H9 (cell line): Measurements from ENCODE around the gene PDCD1. TPM values are rescaled to one million over a fixed set of nuclear protein-coding genes. Genes with fewer than 3 reads are reported as not detected.

Source experiments
- DNase-seq: peaks from one replicate; pipeline ENCODE4 v3.0.0-alpha.2; 2017
- H2AFZ ChIP-seq: one replicate; pipeline ENCODE4 v1.6.1; 2013; ENCODE audit warnings: mild to moderate bottlenecking, low read length, control low read depth, moderate library complexity
- H2AK5ac ChIP-seq: 2 replicates; pipeline ENCODE4 v1.6.1; 2013; ENCODE audit warnings: low read length, control low read depth, mixed read lengths; ENCODE audit not compliant: insufficient read length
- H2BK120ac ChIP-seq: one replicate; pipeline ENCODE4 v1.6.1; 2013; ENCODE audit warnings: low read depth, mild to moderate bottlenecking, low read length, control low read depth, inconsistent platforms; ENCODE audit not compliant: poor library complexity, severe bottlenecking
- H2BK12ac ChIP-seq: 2 replicates; pipeline ENCODE4 v1.6.1; 2013; ENCODE audit warnings: low read length, control low read depth, mixed read lengths, low read depth; ENCODE audit not compliant: insufficient read length
- H2BK15ac ChIP-seq: 2 replicates; pipeline ENCODE4 v1.6.1; 2013; ENCODE audit warnings: low read depth, low read length, control low read depth
- H2BK20ac ChIP-seq: one replicate; pipeline ENCODE4 v1.6.1; 2013; ENCODE audit warnings: low read depth, mild to moderate bottlenecking, low read length, control low read depth, inconsistent platforms; ENCODE audit not compliant: poor library complexity, severe bottlenecking
- H2BK5ac ChIP-seq: 2 replicates; pipeline ENCODE4 v1.6.1; 2013; ENCODE audit warnings: low read length, control low read depth, mixed read lengths; ENCODE audit not compliant: insufficient read length
- H3K14ac ChIP-seq: 2 replicates; pipeline ENCODE4 v1.6.1; 2013; ENCODE audit warnings: low read length, control low read depth; ENCODE audit not compliant: insufficient read depth
- H3K18ac ChIP-seq: 2 replicates; pipeline ENCODE4 v1.6.1; 2013; ENCODE audit warnings: low read depth, mild to moderate bottlenecking, mixed read lengths, low read length, control low read depth; ENCODE audit not compliant: insufficient read length
- H3K23ac ChIP-seq: 2 replicates; pipeline ENCODE4 v1.6.1; 2013; ENCODE audit warnings: low read length, control low read depth, mixed read lengths, low read depth; ENCODE audit not compliant: insufficient read length
- H3K23me2 ChIP-seq: 2 replicates; pipeline ENCODE4 v1.6.1; 2013; ENCODE audit warnings: low read depth, mild to moderate bottlenecking, mixed read lengths, low read length, control low read depth; ENCODE audit not compliant: insufficient read length, poor library complexity, severe bottlenecking
- H3K27ac ChIP-seq: 2 replicates; pipeline ENCODE4 v1.5.1; 2013; ENCODE audit warnings: low read length, control low read depth, mixed read lengths, low read depth; ENCODE audit not compliant: insufficient read length
- H3K27me3 ChIP-seq: 2 replicates; pipeline ENCODE4 v1.6.1; 2013; ENCODE audit warnings: low read length, control low read depth, inconsistent platforms; ENCODE audit not compliant: insufficient read depth
- H3K4ac ChIP-seq: 2 replicates; pipeline ENCODE4 v1.6.1; 2013; ENCODE audit warnings: low read depth, mild to moderate bottlenecking, control low read depth, inconsistent platforms, low read length, moderate library complexity
- H3K4me1 ChIP-seq: 2 replicates; pipeline ENCODE4 v1.6.1; 2013; ENCODE audit warnings: low read length, control low read depth, inconsistent platforms; ENCODE audit not compliant: insufficient read depth
- H3K4me2 ChIP-seq: 2 replicates; pipeline ENCODE4 v1.6.1; 2013; ENCODE audit warnings: low read length, control low read depth, mixed read lengths; ENCODE audit not compliant: insufficient read length, insufficient read depth
- H3K56ac ChIP-seq: 2 replicates; pipeline ENCODE4 v1.6.1; 2013; ENCODE audit warnings: low read depth, mild to moderate bottlenecking, mixed read lengths, low read length, control low read depth; ENCODE audit not compliant: insufficient read length
- H3K79me1 ChIP-seq: 2 replicates; pipeline ENCODE4 v1.6.1; 2013; ENCODE audit warnings: low read depth, mild to moderate bottlenecking, moderate library complexity, low read length, control low read depth, inconsistent platforms; ENCODE audit not compliant: insufficient read depth, poor library complexity, severe bottlenecking
- H3K79me2 ChIP-seq: 2 replicates; pipeline ENCODE4 v1.6.1; 2013; ENCODE audit warnings: low read length, control low read depth, inconsistent platforms; ENCODE audit not compliant: insufficient read depth
- H3K9ac ChIP-seq: 2 replicates; pipeline ENCODE4 v1.6.1; 2013; ENCODE audit warnings: low read length, control low read depth, mixed read lengths; ENCODE audit not compliant: insufficient read length; ENCODE audit errors: extremely low read depth
- H3K9me3 ChIP-seq: one replicate; pipeline ENCODE4 v1.6.1; 2013; ENCODE audit warnings: low read depth, low read length, inconsistent platforms; ENCODE audit not compliant: control insufficient read depth
- H3T11ph ChIP-seq: one replicate; pipeline ENCODE4 v1.6.1; 2013; ENCODE audit warnings: mild to moderate bottlenecking, low read length, control low read depth, inconsistent platforms
- H4K20me1 ChIP-seq: one replicate; pipeline ENCODE4 v1.6.1; 2013; ENCODE audit not compliant: control insufficient read depth, insufficient read length, insufficient read depth
- H4K5ac ChIP-seq: 2 replicates; pipeline ENCODE4 v1.6.1; 2013; ENCODE audit warnings: low read depth, mild to moderate bottlenecking, mixed read lengths, low read length, control low read depth; ENCODE audit not compliant: insufficient read length
- H4K8ac ChIP-seq: replicated peaks from 2 replicates; pipeline ENCODE4 v1.6.1; 2013; ENCODE audit warnings: low read length, control low read depth, mixed read lengths, low read depth; ENCODE audit not compliant: insufficient read length
- H4K91ac ChIP-seq: 2 replicates; pipeline ENCODE4 v1.6.1; 2013; ENCODE audit warnings: low read depth, mild to moderate bottlenecking, moderate library complexity, mixed read lengths, low read length, control low read depth; ENCODE audit not compliant: insufficient read length
- H3K27ac Mint-ChIP-seq, 3 experiments: 2 replicates in 2 of 3; 3 replicates in 1 of 3; pipeline ENCODE4 v1.8.0; 2020 to 2021; ENCODE audit warnings: mixed read lengths in 3 of 3, mild to moderate bottlenecking in 1 of 3, moderate library complexity in 1 of 3
- H3K27me3 Mint-ChIP-seq: 2 replicates; pipeline ENCODE4 v1.8.0; 2021; ENCODE audit warnings: low read depth, mild to moderate bottlenecking, moderate library complexity, mixed read lengths
- H3K36me3 Mint-ChIP-seq, 3 experiments: 2 replicates in 2 of 3; 3 replicates in 1 of 3; pipeline ENCODE4 v1.8.0; 2020 to 2021; ENCODE audit warnings: low read depth in 3 of 3, mixed read lengths in 3 of 3; ENCODE audit not compliant: insufficient read depth in 1 of 3
- H3K4me1 Mint-ChIP-seq, 2 experiments: 2 replicates each; pipeline ENCODE4 v1.8.0; 2020; ENCODE audit warnings: mixed read lengths in 2 of 2
- H3K4me3 Mint-ChIP-seq, 2 experiments: 2 replicates in 1 of 2; 3 replicates in 1 of 2; pipeline ENCODE4 v1.8.0; 2020 to 2021; ENCODE audit warnings: mild to moderate bottlenecking in 2 of 2, mixed read lengths in 2 of 2, moderate library complexity in 1 of 2
- H3K9me3 Mint-ChIP-seq, 2 experiments: 2 replicates in 1 of 2; 3 replicates in 1 of 2; pipeline ENCODE4 v1.8.0; 2020; ENCODE audit warnings: mild to moderate bottlenecking in 2 of 2, mixed read lengths in 2 of 2, moderate library complexity in 1 of 2
- WGBS: extraction: QIAGEN DNeasy Blood & Tissue Kit; methylation state at CpG from one replicate; pipeline ENCODE4 v1.1.7; 2013; ENCODE audit warnings: missing lambda C conversion rate, low lambda C conversion rate, mixed read lengths; ENCODE audit not compliant: insufficient read length; ENCODE audit errors: extremely low coverage; 5-methylcytosine and 5-hydroxymethylcytosine counted together
- total RNA-seq: library from RNA; stranded (reverse); gene quantifications from 2 replicates; pipeline ENCODE4 v1.2.1, GENCODE V29; 2021
- TF ChIP-seq, protein P1 (sequence below): fragments of 200-600 bp; sonication (generic); conservative IDR thresholded peaks from 3 replicates; pipeline ENCODE4 v1.8.0; 2021; ENCODE audit warnings: antibody characterized with exemption, mild to moderate bottlenecking

Gene PDCD1
- total RNA-seq, 1 experiment from 2014 or later = 1.6 TPM

- H3K23me2 ChIP-seq = peaks cover 5% of the 10 kb centered on the region
- no peak overlapping the region for H2BK5ac ChIP-seq
- no peak overlapping the region for H3K4ac ChIP-seq
- no peak overlapping the region for H2AFZ ChIP-seq
- H3T11ph ChIP-seq = no peak overlapping the region
- no peak overlapping the region for H4K91ac ChIP-seq
- H2BK12ac ChIP-seq = no peak overlapping the region
- H2BK15ac ChIP-seq = no peak overlapping the region
- Mint-ChIP-seq H3K36me3 (peaks cover 0 to 7% (median 0%) of the 10 kb centered on the region in 3 experiments; a peak in 3 of 7 replicates), H3K4me3 (no peak overlapping the region), H3K27me3 (peaks cover 3% of the 10 kb centered on the region; the same call in 1 of the 2 replicates), H3K9me3 (no peaks in the 10 kb centered on the region; a peak in 2 of 5 replicates), H3K4me1 (peaks cover 22 to 32% of the 10 kb centered on the region in 2 experiments), H3K27ac (no peak overlapping the region)
- H2BK20ac ChIP-seq = no peak overlapping the region
- H3K9ac ChIP-seq = no peak overlapping the region
- no peaks in the 10 kb centered on the region; the same call in 1 of the 2 replicates for H3K27me3 ChIP-seq
- no peak overlapping the region for H2AK5ac ChIP-seq
- no peaks in the 10 kb centered on the region; the same call in 1 of the 2 replicates for H3K4me1 ChIP-seq
- no peaks in the 10 kb centered on the region for H3K79me1 ChIP-seq
- no peak overlapping the region for H3K56ac ChIP-seq
- H3K27ac ChIP-seq = no peak overlapping the region
- no peak overlapping the region for H3K4me2 ChIP-seq
- H3K14ac ChIP-seq = peak overlapping the region; percentile 70
- no peaks in the 10 kb centered on the region for H3K79me2 ChIP-seq
- no peak overlapping the region for H3K23ac ChIP-seq
- H4K20me1 ChIP-seq = no peaks in the 10 kb centered on the region
- TF ChIP-seq, protein P1, sequence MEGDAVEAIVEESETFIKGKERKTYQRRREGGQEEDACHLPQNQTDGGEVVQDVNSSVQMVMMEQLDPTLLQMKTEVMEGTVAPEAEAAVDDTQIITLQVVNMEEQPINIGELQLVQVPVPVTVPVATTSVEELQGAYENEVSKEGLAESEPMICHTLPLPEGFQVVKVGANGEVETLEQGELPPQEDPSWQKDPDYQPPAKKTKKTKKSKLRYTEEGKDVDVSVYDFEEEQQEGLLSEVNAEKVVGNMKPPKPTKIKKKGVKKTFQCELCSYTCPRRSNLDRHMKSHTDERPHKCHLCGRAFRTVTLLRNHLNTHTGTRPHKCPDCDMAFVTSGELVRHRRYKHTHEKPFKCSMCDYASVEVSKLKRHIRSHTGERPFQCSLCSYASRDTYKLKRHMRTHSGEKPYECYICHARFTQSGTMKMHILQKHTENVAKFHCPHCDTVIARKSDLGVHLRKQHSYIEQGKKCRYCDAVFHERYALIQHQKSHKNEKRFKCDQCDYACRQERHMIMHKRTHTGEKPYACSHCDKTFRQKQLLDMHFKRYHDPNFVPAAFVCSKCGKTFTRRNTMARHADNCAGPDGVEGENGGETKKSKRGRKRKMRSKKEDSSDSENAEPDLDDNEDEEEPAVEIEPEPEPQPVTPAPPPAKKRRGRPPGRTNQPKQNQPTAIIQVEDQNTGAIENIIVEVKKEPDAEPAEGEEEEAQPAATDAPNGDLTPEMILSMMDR = no peak
- peak; percentile 17 for DNase-seq
- WGBS = no CpG with 5 or more reads among the region's 32 CpGs
- peak overlapping the region; percentile 61 for H3K18ac ChIP-seq
- H2BK120ac ChIP-seq = no peak overlapping the region
- H3K9me3 ChIP-seq = no peaks in the 10 kb centered on the region
- H4K8ac ChIP-seq = no peak overlapping the region
- H4K5ac ChIP-seq = no peak overlapping the region
Observed at GRCh38 chr2:241900251-241901017, 41.7 kb upstream of the PDCD1 start.
